Hepatocyte (in vitro differentiated cells): ENCODE results near the gene FCAMR. TPM values are rescaled to one million over a fixed set of nuclear protein-coding genes. Genes with fewer than 3 reads are reported as not detected.

Experiments
- DNase-seq: peaks from one replicate; pipeline ENCODE4 v3.0.0-alpha.2; 2016; ENCODE audit warnings: low spot score
- H2AFZ ChIP-seq: fragments of 200-600 bp; sonication (generic); 2 replicates; pipeline ENCODE4 v1.6.0; 2016; ENCODE audit warnings: antibody characterized with exemption, mild to moderate bottlenecking
- H3K27ac ChIP-seq: fragments of 200-600 bp; sonication (generic); 2 replicates; pipeline ENCODE4 v1.5.1; 2016; ENCODE audit warnings: mild to moderate bottlenecking
- H3K27me3 ChIP-seq: fragments of 200-600 bp; sonication (generic); 2 replicates; pipeline ENCODE4 v1.6.1; 2016
- H3K36me3 ChIP-seq: fragments of 200-600 bp; sonication (generic); replicated peaks from 2 replicates; pipeline ENCODE4 v1.5.1; 2016; ENCODE audit warnings: low read depth; ENCODE audit not compliant: insufficient read depth
- H3K4me1 ChIP-seq: fragments of 200-600 bp; sonication (generic); 2 replicates; pipeline ENCODE4 v1.5.1; 2016; ENCODE audit warnings: mild to moderate bottlenecking, moderate library complexity; ENCODE audit not compliant: insufficient read depth
- H3K4me2 ChIP-seq: fragments of 200-600 bp; sonication (generic); 2 replicates; pipeline ENCODE4 v1.6.0; 2016
- H3K4me3 ChIP-seq: fragments of 200-600 bp; sonication (generic); 2 replicates; pipeline ENCODE4 v1.5.1; 2016; ENCODE audit warnings: mild to moderate bottlenecking
- H3K79me2 ChIP-seq: fragments of 200-600 bp; sonication (generic); 2 replicates; pipeline ENCODE4 v1.6.0; 2017; ENCODE audit warnings: mild to moderate bottlenecking
- H3K9me2 ChIP-seq: fragments of 200-600 bp; sonication (generic); replicated peaks from 2 replicates; pipeline ENCODE4 v1.6.0; 2017; ENCODE audit warnings: mild to moderate bottlenecking; ENCODE audit not compliant: insufficient read depth
- H3K9me3 ChIP-seq: fragments of 200-600 bp; sonication (generic); 2 replicates; pipeline ENCODE4 v1.5.1; 2016; ENCODE audit warnings: low read depth, mild to moderate bottlenecking
- H4K20me1 ChIP-seq: fragments of 200-600 bp; sonication (generic); 2 replicates; pipeline ENCODE4 v1.6.0; 2016; ENCODE audit warnings: mild to moderate bottlenecking; ENCODE audit not compliant: insufficient read depth, poor library complexity, severe bottlenecking
- CTCF ChIP-seq: fragments of 200-600 bp; sonication (generic); IDR thresholded peaks from 2 replicates; pipeline ENCODE4 v1.5.1; 2016; ENCODE audit warnings: antibody characterized with exemption, mild to moderate bottlenecking; ENCODE audit not compliant: poor library complexity
- EZH2 ChIP-seq: fragments of 200-600 bp; sonication (generic); IDR thresholded peaks from 2 replicates; pipeline ENCODE4 v1.6.1; 2016; ENCODE audit warnings: antibody characterized with exemption, mild to moderate bottlenecking, borderline replicate concordance
- EZH2phosphoT487 ChIP-seq: fragments of 200-600 bp; sonication (generic); IDR thresholded peaks from one replicate; pipeline ENCODE4 v1.6.1; 2018; ENCODE audit warnings: antibody characterized with exemption, mild to moderate bottlenecking, low read depth, moderate library complexity; ENCODE audit not compliant: unreplicated experiment, severe bottlenecking
- WGBS: methylation state at CpG from one replicate; pipeline ENCODE4 v1.1.6; 2016; ENCODE audit warnings: low lambda C conversion rate; ENCODE audit errors: missing lambda C conversion rate; 5-methylcytosine and 5-hydroxymethylcytosine counted together
- polyA plus RNA-seq: library from polyadenylated mRNA; unstranded; fragments of >200 nt; fragmentation: Nextera tagmentation; extraction: Ambion mirVana; gene quantifications from 2 replicates; pipeline ENCODE4 v1.2.1, GENCODE V29; 2016
- total RNA-seq: library from RNA; depleted of rRNA; stranded (reverse); fragments of >200 nt; gene quantifications from 2 replicates; pipeline ENCODE4 v1.2.3, GENCODE V29; 2014

FCAMR gene
- total and polyA plus RNA-seq, 2 experiments from 2014 or later = 0.70 TPM; not detected in 1

GRCh38 chr1:206912445-206913095 is 57.7 kb downstream of the FCAMR start:
- no peaks in the 10 kb centered on the region for H4K20me1 ChIP-seq
- no peak overlapping the region for H2AFZ ChIP-seq
- whole genome bisulfite sequencing = 32% methylated on average over 7 of the region's 7 CpGs
- no peaks in the 10 kb centered on the region for H3K9me3 ChIP-seq
- no peak for TF ChIP-seq EZH2
- no peak for TF ChIP-seq EZH2phosphoT487
- peak; percentile 78 for TF ChIP-seq CTCF
- H3K27me3 ChIP-seq = peaks cover 27% of the 10 kb centered on the region
- H3K79me2 ChIP-seq = no peaks in the 10 kb centered on the region
- peaks cover 4% of the 10 kb centered on the region for H3K4me1 ChIP-seq
- no peaks in the 10 kb centered on the region for H3K36me3 ChIP-seq
- H3K4me3 ChIP-seq = no peak overlapping the region
- H3K9me2 ChIP-seq = no peaks in the 10 kb centered on the region
- DNase-seq = peak; percentile 90
- no peak overlapping the region for H3K27ac ChIP-seq
- H3K4me2 ChIP-seq = no peak overlapping the region

- TF ChIP-seq CTCF (peak; percentile 83), EZH2 (no peak)
- peaks cover 31% of the 10 kb centered on the region for H3K27me3 ChIP-seq
- DNase-seq = peak; percentile 73
- no peak overlapping the region for H3K27ac ChIP-seq
- H3K9me3 ChIP-seq = no peaks in the 10 kb centered on the region
- WGBS = 5% methylated on average over 1 of the region's 1 CpG
- H3K9me2 ChIP-seq = no peaks in the 10 kb centered on the region
- no peak overlapping the region for H3K4me3 ChIP-seq
- H3K36me3 ChIP-seq = no peaks in the 10 kb centered on the region
- no peak overlapping the region for H2AFZ ChIP-seq
- no peaks in the 10 kb centered on the region for H4K20me1 ChIP-seq
- no peaks in the 10 kb centered on the region for H3K79me2 ChIP-seq
- H3K4me2 ChIP-seq = no peak overlapping the region
- H3K4me1 ChIP-seq = peaks cover 4% of the 10 kb centered on the region
Observed at GRCh38 chr1:206911064-206911663, 59.1 kb downstream of the FCAMR start.

DNA sequence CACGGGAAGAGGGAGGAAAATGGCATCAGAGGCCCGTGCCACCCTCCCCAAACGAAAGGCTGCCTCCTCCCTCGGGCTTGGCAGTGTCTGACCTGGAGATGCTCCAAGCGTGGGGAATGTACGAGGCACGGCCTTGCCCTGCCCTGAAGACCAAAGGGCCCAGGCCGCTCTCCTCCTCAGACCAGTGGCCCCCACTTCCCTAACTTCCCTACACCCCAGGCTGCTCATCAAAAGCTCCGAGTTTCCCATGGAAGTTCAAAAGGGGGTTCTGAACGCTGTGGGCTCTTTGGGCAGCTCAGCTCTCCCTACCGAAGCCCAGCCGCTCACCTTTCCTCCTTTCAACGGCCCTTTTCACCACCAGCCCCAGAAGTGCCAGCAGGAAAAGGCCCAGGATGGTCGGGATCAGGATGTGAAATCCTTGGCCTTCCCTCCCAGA is 60.4 kb downstream of the FCAMR start:
- Histone ChIP-seq H3K4me3 (peak overlapping the region; percentile 5), H3K9me2 (no peaks in the 10 kb centered on the region), H3K36me3 (no peaks in the 10 kb centered on the region), H4K20me1 (no peaks in the 10 kb centered on the region), H2AFZ (peak overlapping the region; percentile 50), H3K27me3 (peaks cover 36% of the 10 kb centered on the region), H3K27ac (no peak overlapping the region), H3K4me2 (peak overlapping the region; percentile 93), H3K4me1 (peaks cover 4% of the 10 kb centered on the region), H3K9me3 (no peaks in the 10 kb centered on the region), H3K79me2 (no peaks in the 10 kb centered on the region)
- no peak for DNase-seq
- TF ChIP-seq EZH2 (peak; percentile 5), EZH2phosphoT487 (no peak)
- WGBS = 28% methylated on average over 14 of the region's 14 CpGs

DNA sequence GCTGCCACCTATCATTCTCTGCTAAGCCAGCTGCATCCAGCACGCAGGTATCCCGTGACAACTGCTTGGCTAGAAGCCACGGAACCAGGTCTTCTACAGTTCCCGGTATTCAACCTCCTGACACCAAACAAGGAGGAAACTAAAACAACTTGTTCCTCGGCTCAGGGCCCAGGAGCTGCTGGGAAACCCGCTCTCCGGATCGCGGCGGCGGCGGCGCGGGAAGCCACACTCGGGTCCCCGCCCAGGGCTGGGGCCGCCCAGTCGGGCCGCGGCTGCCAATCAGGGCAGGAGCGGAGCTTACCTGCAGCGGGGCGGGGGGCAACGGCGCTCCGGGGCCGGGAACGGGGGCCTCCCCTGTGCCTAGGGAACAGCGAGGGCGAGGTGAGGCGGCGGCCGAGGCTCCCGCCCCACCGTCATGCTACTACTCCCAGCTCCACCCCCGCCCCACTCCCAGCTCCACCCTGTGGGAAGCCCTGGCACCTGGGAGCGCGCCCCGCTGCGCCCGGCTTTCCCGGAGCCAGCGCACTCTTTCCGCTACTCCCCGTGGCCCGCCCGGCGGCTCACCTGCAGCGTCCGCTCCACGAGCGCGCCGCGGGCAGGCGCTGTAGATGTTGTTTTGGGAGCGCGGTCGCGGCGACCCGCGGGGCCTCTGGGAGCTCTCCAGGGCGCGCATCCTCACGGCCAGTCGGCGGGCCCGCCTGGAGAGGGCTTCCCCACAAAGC is 60.9 kb downstream of the FCAMR start:
- H3K27ac ChIP-seq = no peak overlapping the region
- H3K9me3 ChIP-seq = no peaks in the 10 kb centered on the region
- peak overlapping the region; percentile 50 for H2AFZ ChIP-seq
- H3K4me3 ChIP-seq = peak overlapping the region; percentile 5
- 2% methylated on average over 28 of the region's 69 CpGs for WGBS
- peak overlapping the region; percentile 93 for H3K4me2 ChIP-seq
- DNase-seq = peak; percentile 80
- H3K27me3 ChIP-seq = peaks cover 36% of the 10 kb centered on the region
- no peaks in the 10 kb centered on the region for H3K79me2 ChIP-seq
- no peak for TF ChIP-seq CTCF
- no peak for TF ChIP-seq EZH2
- no peak for TF ChIP-seq EZH2phosphoT487
- H4K20me1 ChIP-seq = no peaks in the 10 kb centered on the region
- no peaks in the 10 kb centered on the region for H3K9me2 ChIP-seq
- no peaks in the 10 kb centered on the region for H3K36me3 ChIP-seq
- peaks cover 4% of the 10 kb centered on the region for H3K4me1 ChIP-seq
